GM12801 (cell line): ENCODE data around the gene RPTOR.

ENCODE experiments used
- CTCF ChIP-seq: IDR thresholded peaks from one replicate; pipeline ENCODE4 v1.5.1; 2011; ENCODE audit warnings: control low read depth; ENCODE audit not compliant: insufficient read length; ENCODE audit errors: extremely low read depth

The RPTOR gene

DNA sequence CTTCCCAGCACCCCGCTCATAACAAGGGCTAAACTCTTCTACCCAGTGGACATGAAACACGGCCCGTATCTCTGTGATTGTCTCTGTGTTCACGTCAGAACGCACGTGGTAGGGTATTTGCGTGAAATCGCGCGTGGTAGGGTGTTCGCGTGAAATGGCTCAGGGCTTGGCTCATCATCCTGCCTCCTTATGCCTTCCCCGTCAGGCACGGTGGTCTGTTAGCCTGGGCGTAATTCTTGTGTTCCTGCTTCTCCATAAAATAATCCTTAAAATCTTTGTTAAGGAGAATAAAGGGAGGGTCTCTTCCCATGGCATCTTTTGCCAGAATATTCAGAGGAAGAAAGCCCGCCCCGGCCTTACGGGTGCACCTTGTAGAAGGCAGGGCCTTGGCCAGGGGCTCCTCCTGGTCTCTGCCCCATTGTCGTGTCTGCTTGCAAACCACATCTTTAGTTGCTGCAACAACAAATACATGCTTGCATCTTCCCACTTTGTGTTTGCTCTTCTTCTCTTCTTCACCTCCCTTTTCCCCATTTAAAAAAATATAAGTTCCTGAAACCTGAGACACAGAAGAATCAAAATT is 330.3 kb downstream of the RPTOR start:
- no peak for TF ChIP-seq CTCF

DNA sequence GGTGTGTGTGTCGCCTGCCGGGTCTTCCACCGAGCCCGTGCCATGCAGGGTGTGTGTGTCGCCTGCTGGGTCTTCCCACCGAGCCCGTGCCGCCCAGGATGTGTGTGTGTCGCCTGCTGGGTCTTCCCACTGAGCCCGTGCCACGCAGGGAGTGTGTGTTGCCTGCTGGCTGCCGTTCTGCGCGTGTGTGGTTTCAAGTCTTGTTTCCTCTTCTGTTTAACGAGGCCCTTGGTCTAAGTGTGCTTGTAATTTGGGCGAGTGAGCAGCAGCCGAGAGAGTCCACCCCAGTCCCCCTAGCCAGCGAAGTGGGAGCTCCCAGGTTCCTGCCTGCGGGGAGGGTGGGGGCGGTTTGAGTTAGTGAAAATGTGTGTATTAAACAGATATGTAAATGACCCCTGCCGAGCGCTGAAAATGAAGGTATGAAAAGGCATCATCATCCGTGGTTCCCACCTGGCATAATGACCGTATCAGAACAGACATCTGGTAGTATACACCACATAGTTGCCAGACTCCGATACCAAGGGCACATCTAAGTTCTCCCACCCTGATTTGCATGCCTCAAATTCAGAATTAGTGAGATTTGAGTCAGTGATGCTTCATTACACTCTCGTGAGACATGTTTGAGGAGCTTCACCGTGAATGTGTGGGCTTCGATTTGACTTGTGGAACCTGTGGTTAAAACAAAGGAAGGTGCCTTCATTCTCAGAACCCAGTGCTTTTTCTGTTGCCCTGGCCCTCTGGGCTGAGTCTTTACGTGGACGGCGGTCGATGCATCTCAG is 332.5 kb downstream of the RPTOR start:
- TF ChIP-seq CTCF: no peak

DNA sequence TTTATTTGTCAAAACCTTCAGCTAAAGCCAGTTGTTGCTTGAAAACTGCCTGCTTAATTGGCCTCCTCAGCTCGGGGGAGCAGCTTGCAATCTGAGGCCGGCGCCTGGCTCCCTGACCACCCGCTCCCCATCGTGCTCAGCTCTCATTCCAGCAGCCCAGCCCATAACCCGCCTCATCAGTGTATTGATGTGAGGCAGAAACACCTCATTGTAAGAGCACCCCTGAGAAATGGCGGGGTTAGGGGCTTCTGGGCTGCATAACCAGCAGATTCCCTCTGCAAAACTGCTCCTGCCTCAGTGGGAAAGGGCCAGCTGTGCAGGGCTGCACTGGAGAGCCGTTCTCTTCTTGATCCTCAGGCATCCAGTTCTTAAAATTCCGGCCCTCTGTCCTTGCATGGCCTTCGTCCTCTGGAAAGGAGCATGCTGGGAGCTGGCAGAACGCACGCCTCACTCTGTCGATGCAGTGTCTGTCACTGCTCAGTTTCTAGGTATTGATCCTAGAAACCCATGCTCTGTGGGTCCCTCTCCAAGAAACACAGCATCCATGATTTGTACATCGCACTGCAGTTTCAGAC is 333.2 kb downstream of the RPTOR start:
- TF ChIP-seq CTCF: no peak

DNA sequence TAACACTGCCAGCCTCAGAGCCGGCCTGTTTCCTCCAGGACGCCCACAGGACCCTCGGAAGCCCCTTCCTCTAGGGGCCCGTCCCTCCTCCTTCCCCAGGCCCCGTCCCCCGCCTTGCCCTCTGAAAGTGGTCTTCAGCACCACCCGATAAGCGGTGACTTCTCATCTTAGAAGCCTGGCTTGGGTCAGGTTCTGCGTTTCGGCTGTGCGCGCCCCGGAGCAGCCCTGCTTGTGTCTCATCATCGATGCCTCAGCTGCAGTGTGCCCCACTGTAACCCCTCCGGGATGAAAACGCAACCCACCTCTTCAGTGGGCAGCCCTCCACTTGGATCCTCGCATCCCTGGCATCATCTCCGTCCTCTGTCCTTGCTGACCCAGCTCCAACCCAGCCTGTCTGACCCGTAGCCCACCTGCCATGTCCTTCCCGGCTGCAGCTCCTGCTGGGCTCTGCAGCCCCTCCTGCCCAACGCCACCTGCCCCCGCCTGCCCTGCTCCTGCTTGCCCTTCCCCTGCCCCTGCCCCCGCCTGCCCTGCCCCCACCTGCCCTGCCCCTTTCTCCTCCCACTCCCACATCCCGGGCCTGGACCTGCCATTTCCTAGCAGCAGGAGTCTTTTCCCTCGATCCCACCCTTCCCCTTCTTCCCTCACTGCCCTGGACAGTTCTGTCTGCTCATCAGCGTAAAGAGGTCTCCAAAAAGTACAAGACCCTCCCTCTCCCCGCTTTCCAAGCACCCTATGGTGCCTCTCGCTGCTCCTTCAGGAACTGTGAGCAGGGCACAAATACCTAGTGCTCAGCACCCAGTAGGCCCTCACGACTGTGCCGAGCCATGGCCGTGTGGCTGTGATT is 334.5 kb downstream of the RPTOR start:
- TF ChIP-seq CTCF: no peak

DNA sequence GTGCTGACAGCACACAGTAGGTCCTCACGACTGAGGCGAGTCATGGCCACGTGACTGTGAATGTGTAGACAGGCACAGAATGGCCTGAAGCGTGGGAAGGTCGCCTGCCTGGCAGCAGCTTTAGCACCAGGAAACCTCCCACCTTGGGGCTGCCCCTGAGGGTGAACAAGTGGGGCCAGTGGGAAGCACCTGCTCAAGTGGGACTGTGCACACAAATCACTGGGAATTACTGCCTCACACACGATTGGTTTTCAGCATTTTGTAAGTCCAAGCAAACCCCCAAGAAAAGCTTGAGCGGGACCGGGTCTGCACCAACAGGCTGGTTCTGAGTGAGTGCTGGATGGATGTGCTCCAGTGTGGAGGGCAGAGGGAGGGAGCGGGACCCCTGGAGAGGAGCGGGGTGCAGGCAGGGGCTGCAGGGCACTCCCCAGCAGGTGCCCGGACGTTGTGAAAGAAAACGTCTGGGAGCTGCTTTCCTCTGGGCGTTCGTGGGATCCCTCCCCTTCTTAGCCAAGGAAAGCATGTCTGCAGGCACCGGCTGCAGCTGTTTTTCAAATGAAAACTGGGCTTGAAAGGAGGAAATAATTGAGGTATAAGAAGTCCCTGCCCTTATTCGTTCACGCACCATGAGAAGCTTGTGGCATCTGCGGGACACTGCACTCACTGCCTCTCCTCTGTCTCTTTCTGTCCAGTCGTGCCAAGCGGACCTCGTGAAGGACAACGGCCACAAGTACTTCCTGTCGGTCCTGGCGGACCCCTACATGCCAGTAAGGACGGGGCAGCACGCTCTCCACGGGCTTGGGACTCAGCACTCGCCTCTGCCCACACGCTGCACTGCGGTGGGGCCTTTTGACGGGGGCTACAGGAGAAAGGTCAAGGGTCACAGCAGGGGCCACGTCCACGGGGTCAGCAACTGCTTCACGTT is 335.3 kb downstream of the RPTOR start:
- no peak for TF ChIP-seq CTCF

GRCh38 chr17:80880648-80880985 is 336.0 kb downstream of the RPTOR start:
- no peak for TF ChIP-seq CTCF
